HG03097 (cell line): ENCODE data around the gene UBR2.

Source experiments
- ATAC-seq: cut with Tn5 transposase; IDR thresholded peaks from one replicate; pipeline ENCODE4 v1.9.1; 2021; ENCODE audit not compliant: unreplicated experiment, low FRiP score

Gene UBR2

DNA sequence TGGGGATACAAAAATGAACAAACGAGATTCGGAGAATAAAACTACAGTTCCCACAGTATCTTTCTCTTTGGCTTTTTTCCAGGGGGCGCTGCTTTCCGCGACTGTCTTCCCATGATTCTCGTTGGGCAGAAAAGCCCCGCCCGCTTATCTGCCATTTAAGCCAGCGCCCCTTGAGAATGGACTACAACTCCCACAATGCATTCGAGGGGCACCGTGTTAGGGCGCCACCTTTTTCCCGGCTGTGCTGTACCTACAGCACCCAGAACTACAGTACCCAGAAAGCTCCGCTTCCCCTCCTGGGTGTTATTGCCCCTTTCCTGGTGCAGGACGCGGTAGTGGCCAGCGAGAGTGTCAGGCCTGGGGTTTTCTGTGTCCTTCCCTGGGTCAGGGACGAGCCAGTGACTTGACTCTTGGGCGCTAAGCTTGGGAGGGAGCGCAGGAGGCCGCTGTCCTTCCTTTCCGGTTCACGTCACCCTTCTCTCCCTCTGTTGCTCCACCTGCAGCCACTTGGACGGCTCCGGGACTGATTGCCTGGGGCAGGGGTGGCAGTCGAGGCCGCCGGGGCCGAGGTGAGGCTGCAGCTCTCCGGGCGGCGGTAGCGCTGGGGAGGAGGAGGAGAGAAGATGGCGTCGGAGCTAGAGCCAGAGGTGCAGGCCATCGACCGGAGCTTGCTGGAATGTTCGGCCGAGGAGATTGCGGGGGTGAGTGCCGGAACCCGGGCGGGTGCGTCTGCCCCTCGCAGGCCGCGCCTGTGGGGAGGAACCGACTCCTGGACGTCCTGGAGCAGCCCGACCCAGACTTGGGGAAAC is at the start of gene UBR2:
UBR2 (plus strand) TSS at position 333 of the 809 bp plus-strand sequence; CDS start at position 624, 291 bp downstream.
- peak; percentile 87 for ATAC-seq

DNA sequence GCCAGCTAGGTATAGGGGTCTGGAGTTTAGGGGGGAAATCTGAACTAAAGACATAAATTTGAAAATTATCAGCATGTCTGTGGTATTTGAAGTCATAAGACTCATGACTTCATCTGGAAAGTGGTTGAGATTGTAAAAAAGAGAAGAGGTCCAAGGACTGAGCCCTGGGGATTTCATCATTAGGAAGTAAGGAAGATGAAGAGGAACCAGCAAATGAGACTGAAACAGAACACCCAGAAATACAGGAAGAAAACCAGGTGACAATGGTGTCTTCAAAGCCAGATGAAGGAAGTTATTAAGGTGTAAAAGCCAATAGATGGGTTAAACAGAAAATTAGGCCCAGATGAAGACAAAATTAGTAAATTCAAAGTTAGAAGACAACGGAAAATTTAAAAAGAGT is 49.1 kb upstream of the UBR2 start:
- no peak for ATAC-seq

DNA sequence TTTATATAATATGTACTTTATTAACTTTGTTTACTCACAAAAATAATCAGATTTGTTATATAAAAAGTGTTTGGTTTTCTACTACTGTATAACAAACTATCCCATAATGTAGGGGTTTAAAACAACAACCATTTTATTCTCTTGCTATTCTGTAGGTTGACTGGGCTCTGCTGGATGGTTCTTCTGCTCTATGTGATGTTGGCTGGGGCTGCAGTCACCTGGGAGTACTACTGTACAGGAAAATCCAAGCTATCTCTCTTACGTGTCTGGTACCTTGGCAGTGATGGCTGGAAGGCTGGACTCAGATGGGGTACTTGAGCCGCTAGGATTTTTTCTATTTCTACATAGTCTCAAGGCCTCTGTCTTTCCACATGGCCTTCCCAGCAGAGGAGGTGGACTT is 44.0 kb upstream of the UBR2 start:
- ATAC-seq, result no peak

DNA sequence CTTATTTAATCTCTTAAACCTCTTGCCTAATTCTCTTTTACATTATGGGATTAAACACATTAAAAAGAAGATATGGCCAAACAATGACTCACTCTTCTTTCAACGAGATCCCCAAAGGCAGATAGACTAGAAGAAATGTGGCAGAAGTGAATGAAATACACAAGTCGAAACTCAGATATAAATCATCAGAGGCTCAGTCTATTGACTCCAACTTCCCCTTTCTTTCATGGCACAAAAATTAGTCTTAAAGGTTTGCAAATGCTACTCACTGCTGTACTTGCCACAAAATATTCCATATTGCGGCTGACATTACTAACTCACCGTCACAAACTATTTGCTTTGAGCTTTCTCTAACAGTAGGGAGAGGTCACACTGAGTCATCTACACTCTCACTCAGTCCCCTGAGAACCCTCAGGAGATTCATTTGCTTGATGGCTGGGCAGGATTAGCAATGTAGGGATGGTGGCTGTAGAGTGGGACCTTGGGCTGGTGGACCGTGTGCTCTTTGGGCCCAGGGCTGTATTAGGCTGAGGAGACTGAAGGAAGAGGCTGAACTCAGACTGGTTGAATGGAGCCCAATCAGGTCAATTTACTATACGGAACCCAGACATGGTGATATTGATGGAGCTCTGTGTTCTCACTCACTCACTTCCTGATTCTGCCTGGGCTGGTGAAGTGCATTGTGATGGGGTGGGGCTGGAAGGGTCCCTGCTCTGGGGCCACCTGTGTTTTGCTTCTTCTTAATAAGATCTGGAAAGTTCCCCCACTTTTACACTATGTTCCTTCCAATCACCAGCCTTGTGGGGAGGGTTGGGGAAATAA is 42.8 kb upstream of the UBR2 start:
- peak; percentile 48 for ATAC-seq

DNA sequence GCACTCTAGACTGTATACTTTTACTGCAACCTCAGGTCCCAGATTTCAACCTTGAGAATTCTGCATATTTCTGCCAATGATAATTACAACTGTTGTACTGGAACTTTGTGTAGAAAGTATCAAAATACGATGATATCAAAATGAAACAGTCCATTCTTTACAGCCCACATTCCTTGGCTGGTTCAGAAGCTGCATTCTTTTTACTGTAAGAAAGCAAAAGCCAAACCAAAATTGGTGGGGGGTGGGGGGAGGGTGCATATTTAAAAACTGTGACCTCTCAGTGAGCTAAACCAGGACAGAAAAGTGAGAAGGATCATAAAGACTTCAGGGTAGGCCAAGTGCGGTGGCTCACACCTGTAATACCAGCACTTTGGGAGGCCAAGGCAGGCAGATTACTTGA is 41.8 kb upstream of the UBR2 start:
- ATAC-seq, result no peak

DNA sequence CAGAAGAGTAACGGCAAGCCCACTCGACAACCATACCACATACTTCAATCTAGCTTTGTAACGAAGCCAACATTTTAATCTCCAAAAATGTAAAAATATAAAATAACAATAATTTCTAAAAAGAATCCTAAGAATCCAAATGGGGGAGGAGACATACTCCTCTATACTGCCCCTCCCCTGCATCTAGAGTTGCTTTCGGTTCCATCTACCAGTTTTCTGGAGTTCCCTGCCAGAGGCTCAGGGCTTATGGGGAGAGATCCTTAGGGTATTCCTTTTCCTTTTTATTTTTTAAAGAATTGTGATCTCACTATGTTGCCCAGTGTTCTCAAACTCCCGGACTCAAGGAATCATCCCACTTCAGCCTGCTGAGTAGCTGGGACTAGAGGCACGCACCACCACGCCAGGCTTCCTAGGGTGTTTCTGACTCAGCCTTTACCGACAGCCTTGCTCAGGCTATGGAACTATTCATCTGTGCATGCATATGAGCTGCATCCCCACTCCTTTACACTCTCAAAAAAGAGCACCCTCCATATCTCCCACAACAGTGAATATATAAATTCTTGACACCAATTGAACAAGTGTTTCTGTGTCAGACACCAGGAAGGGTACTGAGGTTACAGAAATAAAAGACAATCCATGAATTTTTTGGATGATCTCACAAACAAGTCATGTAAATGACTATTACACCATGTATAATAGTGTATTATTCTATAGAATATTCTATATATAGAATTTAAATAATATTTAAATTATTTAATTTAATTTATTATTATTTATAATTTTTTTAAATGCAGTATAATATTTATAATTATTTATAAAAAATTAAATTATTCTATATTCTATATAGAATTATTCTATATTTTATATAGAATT is 40.7 kb upstream of the UBR2 start:
- no peak for ATAC-seq

DNA sequence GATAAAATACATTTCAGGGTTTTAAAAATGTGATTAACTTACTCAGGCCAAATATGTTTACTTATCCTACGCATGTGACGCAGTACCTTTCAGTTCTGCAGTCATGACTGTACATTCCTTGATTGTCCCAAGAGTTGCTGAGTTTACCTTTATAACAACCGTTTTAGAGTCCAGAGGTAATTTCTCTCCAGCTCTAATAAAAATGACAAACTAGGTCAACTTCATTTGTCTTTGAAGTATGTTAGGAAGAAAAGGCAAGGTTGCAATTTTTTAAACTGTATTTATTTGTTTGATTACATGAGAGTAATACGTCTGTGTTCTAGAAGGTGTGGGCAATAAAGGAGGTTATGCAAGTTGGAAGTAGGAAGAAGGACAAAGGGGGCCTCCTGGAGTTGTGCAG is 38.6 kb upstream of the UBR2 start:
- ATAC-seq, result no peak

DNA sequence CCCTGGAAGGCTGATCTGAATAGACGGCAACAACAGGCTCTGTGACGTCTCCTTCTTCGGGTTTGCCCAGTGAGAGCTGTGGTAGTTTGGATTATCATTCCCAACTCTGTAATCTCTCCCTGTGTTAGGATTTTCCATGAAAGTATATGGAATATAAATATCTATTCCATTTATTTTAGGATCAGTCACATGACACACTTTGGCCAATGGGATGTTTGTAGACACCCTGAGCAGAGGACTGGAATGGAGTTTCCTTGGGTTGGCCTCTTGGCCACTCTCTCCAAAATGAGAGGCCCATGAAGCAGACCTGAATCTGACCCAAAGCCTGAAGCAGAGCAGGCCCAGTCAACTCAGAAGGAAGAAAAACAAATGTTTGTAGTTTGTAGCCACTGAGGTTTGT is 37.2 kb upstream of the UBR2 start:
- no peak for ATAC-seq

DNA sequence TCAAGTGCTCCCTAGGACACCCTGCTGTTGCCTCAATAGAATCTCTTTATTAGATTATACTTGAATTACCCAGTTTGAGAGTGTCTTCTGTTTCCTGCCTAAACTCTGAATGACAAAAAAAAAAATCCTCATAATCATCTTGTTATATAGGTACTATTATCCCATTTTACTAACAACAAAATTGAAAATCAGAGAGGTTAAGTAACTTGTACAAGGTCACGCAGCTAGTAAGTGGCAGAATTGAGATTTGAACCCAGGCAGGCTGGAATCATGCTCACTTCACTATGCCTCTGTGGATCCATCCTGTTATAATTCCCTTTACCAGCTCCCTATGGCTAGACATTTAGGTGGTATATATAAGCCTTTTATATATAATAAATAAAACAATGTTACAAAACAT is 36.6 kb upstream of the UBR2 start:
- ATAC-seq, result no peak

DNA sequence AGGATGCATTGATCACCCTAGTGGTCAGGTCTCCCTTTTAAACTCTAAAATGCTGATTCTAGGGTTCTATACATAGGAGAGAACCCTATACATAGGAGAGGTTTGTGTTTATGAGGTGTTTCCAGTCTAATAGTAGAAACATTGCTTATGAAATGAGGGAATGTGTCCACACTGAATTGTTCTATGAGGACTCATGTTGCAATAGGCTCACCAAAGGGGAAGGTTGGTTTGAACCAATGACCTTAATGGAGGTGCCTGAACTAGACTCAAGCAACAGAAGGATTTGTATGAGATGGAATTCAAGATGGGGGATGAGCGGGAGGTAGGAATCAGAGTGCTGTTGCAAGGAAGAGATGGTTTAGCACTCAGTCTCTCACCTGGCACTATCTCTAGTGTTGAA is 33.5 kb upstream of the UBR2 start:
- ATAC-seq, result no peak

DNA sequence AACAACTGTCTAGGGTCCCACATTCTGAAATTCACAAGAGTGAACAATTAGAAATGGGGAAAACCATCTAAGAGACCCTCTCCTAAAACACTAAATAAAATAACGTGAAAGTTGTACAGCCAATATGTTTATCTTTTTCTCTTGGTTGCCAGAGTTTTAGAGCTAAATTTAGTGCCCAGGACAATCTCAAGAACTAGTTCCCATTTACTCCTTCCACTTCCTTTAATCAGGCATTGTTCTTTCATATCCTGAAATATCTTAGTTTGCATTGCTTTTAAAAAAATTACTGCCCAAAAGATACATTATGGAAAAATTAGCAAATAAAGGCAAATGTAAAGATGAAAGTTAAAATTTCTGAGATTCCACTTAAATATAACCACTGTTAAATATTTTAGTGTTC is 33.1 kb upstream of the UBR2 start:
- no peak for ATAC-seq

DNA sequence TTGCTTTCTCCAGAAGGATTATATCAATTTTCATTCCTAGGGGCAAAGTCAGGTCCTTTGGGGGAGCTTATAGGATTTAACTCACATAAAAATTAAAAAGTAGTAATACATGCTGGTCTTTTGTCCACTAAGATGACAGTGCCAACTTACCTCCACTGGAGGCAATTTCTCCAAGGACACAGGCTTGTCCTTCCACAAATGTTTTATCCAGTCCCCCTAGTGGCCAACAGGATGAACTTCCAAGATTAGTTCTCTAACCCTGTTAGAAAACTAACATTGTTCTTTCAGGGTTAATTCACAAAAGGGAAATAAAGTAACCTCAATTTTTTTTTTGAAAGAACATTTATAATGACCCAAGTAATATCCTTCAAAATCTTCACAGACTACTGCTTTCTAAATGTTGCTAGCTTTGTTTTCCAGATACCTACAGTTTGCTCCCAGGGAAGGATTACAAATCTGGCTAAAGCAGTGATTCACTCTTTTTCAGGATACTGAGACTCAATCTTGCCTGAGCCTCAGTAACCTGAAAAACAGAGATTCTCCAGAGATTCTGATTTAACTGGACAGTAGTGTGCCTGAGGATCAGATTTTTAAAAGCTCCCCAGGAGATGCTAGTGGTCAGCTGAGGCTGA is 31.7 kb upstream of the UBR2 start:
- no peak for ATAC-seq

DNA sequence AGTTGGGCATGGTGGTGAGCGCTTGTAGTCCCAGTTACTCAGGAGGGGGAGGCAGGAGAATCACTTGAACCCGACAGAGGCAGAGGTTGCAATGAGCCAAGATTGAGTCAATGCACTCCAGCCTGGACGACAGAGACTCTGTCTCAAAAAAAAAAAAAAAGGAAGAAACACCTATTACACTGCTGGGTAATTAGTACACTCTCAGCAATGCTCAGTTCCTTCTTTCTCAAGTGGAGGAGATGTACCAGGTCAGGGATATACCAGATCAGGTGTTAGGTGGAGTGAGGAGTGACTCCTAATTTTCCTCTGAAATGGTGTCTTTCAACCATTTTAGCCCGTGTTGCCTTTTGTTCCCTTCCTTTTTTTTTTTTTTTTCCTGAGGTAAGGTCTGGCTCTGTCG is 30.0 kb upstream of the UBR2 start:
- ATAC-seq, result no peak

DNA sequence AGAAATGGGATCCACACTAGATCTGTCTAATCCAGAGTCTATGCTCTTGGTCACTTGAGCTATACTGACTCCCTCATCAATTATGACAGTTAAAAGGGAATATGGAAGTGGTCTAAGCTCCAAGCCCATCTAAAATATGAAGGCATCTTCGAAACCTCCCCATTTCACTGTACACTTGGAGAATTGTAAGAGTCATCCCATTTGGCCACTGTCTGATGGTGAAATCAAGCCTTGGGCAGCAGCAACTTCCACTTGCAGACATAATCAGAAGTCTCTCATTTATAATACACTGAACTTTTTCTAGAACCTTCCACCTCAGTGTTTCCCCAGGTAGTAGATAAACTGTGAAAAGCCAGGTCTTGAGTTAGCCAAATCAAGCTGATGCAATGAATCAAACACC is 26.3 kb upstream of the UBR2 start:
- no peak for ATAC-seq

DNA sequence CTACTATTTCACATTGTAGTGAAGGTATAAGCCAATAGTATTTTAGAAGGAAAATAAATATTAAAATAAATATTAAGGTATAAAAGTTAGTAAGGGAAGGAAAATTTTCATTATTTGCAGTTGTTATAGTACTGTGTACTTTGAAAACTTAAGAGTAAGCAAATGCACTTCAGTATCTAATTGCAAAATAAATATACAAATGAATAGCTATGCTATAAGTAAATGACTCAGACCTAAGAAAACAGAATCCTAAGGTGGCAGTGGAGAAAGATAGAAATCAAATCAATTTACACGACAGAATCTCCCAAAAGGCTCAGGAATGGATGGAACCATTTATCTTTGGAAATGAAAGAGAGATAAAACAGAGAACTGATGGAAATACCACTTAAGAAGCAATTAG is 24.7 kb upstream of the UBR2 start:
- no peak for ATAC-seq

DNA sequence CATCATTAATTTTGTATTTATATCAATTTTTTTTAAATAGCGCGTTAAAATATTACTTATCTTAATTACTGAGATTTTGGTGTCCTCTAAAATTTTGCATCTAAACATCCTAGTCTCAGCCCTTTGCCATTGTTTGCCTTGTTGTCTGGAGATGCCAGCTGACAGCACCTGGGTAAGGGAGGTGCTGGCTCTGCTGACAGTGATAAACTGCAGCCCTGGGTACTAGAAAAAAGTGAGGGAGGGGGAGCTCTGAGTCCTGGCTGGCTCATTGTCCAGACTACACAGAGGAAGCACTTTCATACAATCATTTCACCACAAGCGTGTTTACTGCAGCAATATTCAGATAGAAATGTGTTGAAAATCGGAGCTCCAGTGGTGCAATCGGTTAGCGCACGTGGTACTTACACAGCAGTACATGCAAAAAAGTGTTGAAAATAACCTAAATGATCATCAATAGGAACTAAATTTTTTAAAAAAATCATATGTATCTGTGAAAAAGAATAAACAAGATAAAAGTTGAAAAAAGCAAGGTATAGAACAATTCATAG is 18.5 kb upstream of the UBR2 start:
- ATAC-seq, result no peak

DNA sequence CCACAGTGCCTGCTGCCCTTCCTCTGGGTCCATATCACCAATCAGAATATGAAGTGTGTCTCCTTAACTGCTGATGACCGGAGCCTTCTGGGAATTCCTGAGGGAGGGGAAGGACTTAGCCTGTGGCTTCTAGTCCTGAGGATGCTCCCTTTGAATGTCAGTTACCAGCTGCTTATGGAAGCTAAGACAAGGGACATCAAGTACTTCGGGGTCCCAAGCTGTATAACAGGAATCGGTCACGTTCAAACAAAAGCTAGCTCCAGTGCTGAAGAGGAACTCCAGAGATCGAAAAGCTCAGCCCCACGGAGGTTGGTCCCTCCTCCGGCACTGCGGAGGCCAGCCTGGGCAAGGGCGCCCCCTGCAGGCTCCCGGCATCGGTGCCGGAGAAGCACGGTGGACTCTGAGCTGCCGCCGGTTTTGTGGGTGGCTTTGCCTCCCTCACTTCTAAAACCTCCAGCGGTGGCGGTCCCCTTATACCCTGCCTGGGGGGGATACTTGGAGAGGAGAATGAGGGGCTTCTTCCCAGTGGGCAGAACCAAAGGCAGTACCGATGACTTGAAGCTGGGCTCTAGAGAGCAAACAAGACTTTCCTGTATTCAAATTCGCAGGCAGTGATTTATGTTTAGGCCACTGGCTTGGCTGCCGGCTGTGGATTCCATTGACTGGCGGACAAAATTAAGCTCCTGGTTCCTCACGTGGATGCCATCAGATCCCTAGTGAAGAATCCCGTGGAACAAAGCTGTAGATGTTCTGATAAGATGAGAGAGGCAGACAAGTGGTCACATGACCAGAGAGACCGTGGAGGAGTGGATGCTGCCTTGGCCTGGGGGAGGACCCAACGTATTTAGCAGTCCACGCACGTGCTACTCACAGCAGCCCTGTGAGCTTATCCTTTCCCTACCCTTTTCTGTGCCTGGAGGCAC is 16.2 kb upstream of the UBR2 start:
- no peak for ATAC-seq

DNA sequence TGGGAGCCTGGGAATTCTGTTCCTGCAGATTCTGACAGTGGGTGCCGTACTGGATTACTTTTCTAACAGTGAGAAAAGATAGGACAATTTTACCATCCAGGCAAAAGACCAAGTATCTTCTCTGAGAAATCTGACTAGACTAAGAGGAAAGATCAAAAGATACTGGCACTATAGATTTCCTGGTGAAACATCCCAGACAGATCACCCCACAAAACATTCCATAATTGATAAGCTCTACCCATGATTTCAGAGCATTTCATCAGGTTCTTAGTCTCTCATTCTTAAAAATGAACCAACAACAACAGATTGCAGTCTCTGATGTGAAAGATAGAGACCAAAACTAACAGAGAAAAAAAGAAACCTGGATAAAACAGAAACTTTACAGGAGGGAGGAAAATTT is 13.6 kb upstream of the UBR2 start:
- no peak for ATAC-seq

DNA sequence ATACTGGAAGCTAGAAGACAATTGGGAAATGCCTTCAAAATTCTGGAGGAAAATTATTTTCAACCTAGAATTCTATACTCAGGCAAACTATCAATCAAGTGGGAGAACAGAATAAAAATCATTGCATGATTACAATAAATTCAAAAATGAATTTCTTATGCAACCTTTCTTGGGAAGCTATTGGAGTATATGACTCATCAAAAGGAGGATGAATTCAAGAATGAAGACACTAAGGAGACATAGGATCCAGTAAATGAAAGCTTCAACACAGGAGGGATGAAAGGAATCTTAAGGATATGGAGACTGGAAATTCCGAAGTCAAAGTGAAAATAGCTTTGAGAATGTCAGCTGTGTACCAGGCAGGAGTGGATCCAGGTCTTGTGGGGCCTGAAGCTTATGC is 12.6 kb upstream of the UBR2 start:
- ATAC-seq, result no peak
